A549 (cell line): ENCODE results near the gene RPTOR. TPM values are rescaled to one million over a fixed set of nuclear protein-coding genes. Genes with fewer than 3 reads are reported as not detected.

Experiments
- ATAC-seq, 2 experiments: fragments of 200-7000 bp in 1 of 2; fragments of >200 bp in 1 of 2; cut with Nextera tagmentation in 1 of 2; cut with Tn5 transposase in 1 of 2; 3 replicates each; pipeline versions ENCODE4 v1.8.0 to v1.9.1; 2018 to 2020; ENCODE audit warnings: mild to moderate bottlenecking in 1 of 2, moderate library complexity in 1 of 2
- CTCF ChIA-PET: fragments of 300-600 bp; sonication (Branson Sonifier 250); formaldehyde crosslinking; extraction: SDS; loops from one replicate; lab custom pipeline; 2021; ENCODE audit warnings: antibody characterized with exemption, inconsistent platforms; lab: Yijun Ruan, JAX
- POLR2A ChIA-PET: fragments of 350-600 bp; formaldehyde crosslinking; extraction: SDS; loops from one replicate; lab custom pipeline; 2021; ENCODE audit warnings: antibody characterized with exemption, inconsistent platforms; lab: Yijun Ruan, JAX
- DNase-seq, 2 experiments: peaks; one replicate each; pipeline versions ENCODE4 v3.0.0 to v3.0.0-alpha.2; 2011 to 2016; ENCODE audit warnings: low read depth in 1 of 2, low spot score in 1 of 2
- FAIRE-seq: peaks from 2 replicates; lab custom pipeline; 2011; peaks lifted over from hg19 to GRCh38; lab: Jason Lieb, UNC
- H3K27ac ChIP-seq, 2 experiments: fragments of >200 bp; sonication (Bioruptor Twin); formaldehyde crosslinking; 3 replicates each; pipeline ENCODE4 v1.5.1; 2016 to 2017
- H3K4me1 ChIP-seq: fragments of >200 bp; sonication (Bioruptor Twin); formaldehyde crosslinking; 3 replicates; pipeline ENCODE4 v1.6.1; 2016
- H3K4me2 ChIP-seq: fragments of >200 bp; sonication (Bioruptor Twin); formaldehyde crosslinking; 3 replicates; pipeline ENCODE4 v1.6.1; 2016
- H3K4me3 ChIP-seq: fragments of >200 bp; sonication (Bioruptor Twin); formaldehyde crosslinking; 3 replicates; pipeline ENCODE4 v1.5.1; 2016
- H3K9me3 ChIP-seq: fragments of >200 bp; sonication (Bioruptor Twin); formaldehyde crosslinking; 3 replicates; pipeline ENCODE4 v1.6.1; 2016
- BHLHE40 ChIP-seq: IDR thresholded peaks from 2 replicates; pipeline ENCODE4 v1.6.1; 2012; ENCODE audit warnings: low read depth, low read length, inconsistent platforms
- CBX8 ChIP-seq: fragments of 200-600 bp; sonication (generic); IDR thresholded peaks from 2 replicates; pipeline ENCODE4 v1.6.1; 2016
- CHD2 ChIP-seq: fragments of 150-350 bp; IDR thresholded peaks from 2 replicates; pipeline ENCODE4 v1.6.1; 2014; ENCODE audit warnings: low read length; ENCODE audit not compliant: partially characterized antibody
- CHD4 ChIP-seq: fragments of 200-600 bp; sonication (generic); IDR thresholded peaks from 2 replicates; pipeline ENCODE4 v1.6.1; 2016; ENCODE audit warnings: antibody characterized with exemption, mild to moderate bottlenecking, borderline replicate concordance
- EHF ChIP-seq: fragments of 250-450 bp; sonication (Bioruptor Pico); IDR thresholded peaks from 2 replicates; pipeline ENCODE4 v1.5.0; 2020; ENCODE audit warnings: mild to moderate bottlenecking
- FOSL2 ChIP-seq, 2 experiments: fragments of 450-650 bp in 1 of 2; fragments of >200 bp in 1 of 2; sonication (Bioruptor Twin) in 1 of 2; formaldehyde crosslinking; IDR thresholded peaks; 2 replicates each; pipeline versions ENCODE4 v1.5.0 to v1.6.1; 2016 to 2020; ENCODE audit warnings: mild to moderate bottlenecking in 1 of 2, moderate library complexity in 1 of 2
- HDAC2 ChIP-seq: fragments of 200-600 bp; sonication (generic); IDR thresholded peaks from 2 replicates; pipeline ENCODE4 v1.6.1; 2016
- HOXA7 ChIP-seq: fragments of 250-450 bp; sonication (Bioruptor Pico); IDR thresholded peaks from 2 replicates; pipeline ENCODE4 v1.5.0; 2020; ENCODE audit warnings: mild to moderate bottlenecking, moderate library complexity
- JUN ChIP-seq, 2 experiments: fragments of >200 bp; sonication (Bioruptor Twin); formaldehyde crosslinking; IDR thresholded peaks; 2 replicates in 1 of 2; 3 replicates in 1 of 2; pipeline ENCODE4 v1.6.1; 2016 to 2017
- JUNB ChIP-seq: fragments of >200 bp; sonication (Bioruptor Twin); formaldehyde crosslinking; IDR thresholded peaks from 2 replicates; pipeline ENCODE4 v1.6.1; 2016
- KDM5A ChIP-seq: fragments of 200-600 bp; sonication (generic); IDR thresholded peaks from 2 replicates; pipeline ENCODE4 v1.6.1; 2016; ENCODE audit warnings: antibody characterized with exemption, mild to moderate bottlenecking
- MAFK ChIP-seq: fragments of 450-650 bp; IDR thresholded peaks from 2 replicates; pipeline ENCODE4 v1.6.1; 2014; ENCODE audit not compliant: partially characterized antibody
- NPAS2 ChIP-seq: fragments of 250-450 bp; sonication (Bioruptor Pico); IDR thresholded peaks from 2 replicates; pipeline ENCODE4 v1.8.0; 2022; ENCODE audit warnings: mild to moderate bottlenecking, moderate library complexity, borderline replicate concordance
- NR3C1 ChIP-seq: fragments of >200 bp; sonication (Bioruptor Twin); formaldehyde crosslinking; IDR thresholded peaks from 3 replicates; pipeline ENCODE4 v1.6.1; 2017
- POLR2A ChIP-seq: IDR thresholded peaks from 2 replicates; pipeline ENCODE4 v1.6.1; 2012; ENCODE audit warnings: mild to moderate bottlenecking, low read length
- POLR2AphosphoS2 ChIP-seq: conservative IDR thresholded peaks from 2 replicates; pipeline ENCODE4 v1.6.1; 2012; ENCODE audit warnings: low read length, improper control_type of control experiment, inconsistent platforms
- RFX5 ChIP-seq: fragments of 450-650 bp; IDR thresholded peaks from 2 replicates; pipeline ENCODE4 v1.7.1; 2014; ENCODE audit warnings: antibody characterized with exemption, mild to moderate bottlenecking, moderate library complexity
- SMC3 ChIP-seq: fragments of >200 bp; sonication (Bioruptor Twin); formaldehyde crosslinking; IDR thresholded peaks from 3 replicates; pipeline ENCODE4 v1.6.1; 2018; ENCODE audit warnings: inconsistent platforms
- TFCP2L1 ChIP-seq: fragments of 250-450 bp; sonication (Bioruptor Pico); IDR thresholded peaks from 2 replicates; pipeline ENCODE4 v1.5.0; 2021; ENCODE audit warnings: mild to moderate bottlenecking
- TP53 ChIP-seq: fragments of 250-450 bp; sonication (Bioruptor Pico); IDR thresholded peaks from 2 replicates; pipeline ENCODE4 v1.5.0; 2021; ENCODE audit warnings: mild to moderate bottlenecking, moderate library complexity
- ZNF302 ChIP-seq: fragments of 250-450 bp; sonication (Bioruptor Pico); IDR thresholded peaks from 2 replicates; pipeline ENCODE4 v1.9.0; 2021; ENCODE audit warnings: inconsistent platforms, mild to moderate bottlenecking, moderate library complexity
- WGBS: methylation state at CpG from one replicate; pipeline ENCODE4 v1.1.6; 2017; ENCODE audit errors: missing lambda C conversion rate; 5-methylcytosine and 5-hydroxymethylcytosine counted together
- polyA plus RNA-seq, 4 experiments: library from polyadenylated mRNA; depleted of rRNA in 3 of 4; stranded (reverse); fragments of >200 nt; fragmentation: RNase III in 1 of 4; extraction: RNeasy Plus Mini Kit Qiagen cat#74134 plus additional on column Dnase treatment in 1 of 4; gene quantifications; 2 replicates in 3 of 4; 3 replicates in 1 of 4; pipeline ENCODE4 v1.2.3, GENCODE V29; 2011 to 2017
- TF ChIP-seq, protein P1 (sequence below): IDR thresholded peaks from 2 replicates; pipeline ENCODE4 v1.6.1; 2012
- TF ChIP-seq, protein P2 (sequence below): IDR thresholded peaks from 2 replicates; pipeline ENCODE4 v1.6.1; 2012; ENCODE audit warnings: low read depth, borderline replicate concordance
- TF ChIP-seq, protein P3 (sequence below): fragments of 250-450 bp; sonication (Bioruptor Pico); IDR thresholded peaks from 2 replicates; pipeline ENCODE4 v1.5.0; 2021; ENCODE audit warnings: mild to moderate bottlenecking, moderate library complexity, borderline replicate concordance
- TF ChIP-seq, protein P4 (sequence below): fragments of >200 bp; sonication (Bioruptor Twin); formaldehyde crosslinking; IDR thresholded peaks from 2 replicates; pipeline ENCODE4 v1.6.1; 2016
- TF ChIP-seq, protein P5 (sequence below): fragments of 200-600 bp; sonication (generic); IDR thresholded peaks from 2 replicates; pipeline ENCODE4 v1.6.1; 2016; ENCODE audit warnings: antibody characterized with exemption, mild to moderate bottlenecking, moderate library complexity

RPTOR gene
- polyA plus RNA-seq, 2 of the 4 experiments (the other 2 are of a cell fraction): 10.8 to 27.1 TPM

DNA sequence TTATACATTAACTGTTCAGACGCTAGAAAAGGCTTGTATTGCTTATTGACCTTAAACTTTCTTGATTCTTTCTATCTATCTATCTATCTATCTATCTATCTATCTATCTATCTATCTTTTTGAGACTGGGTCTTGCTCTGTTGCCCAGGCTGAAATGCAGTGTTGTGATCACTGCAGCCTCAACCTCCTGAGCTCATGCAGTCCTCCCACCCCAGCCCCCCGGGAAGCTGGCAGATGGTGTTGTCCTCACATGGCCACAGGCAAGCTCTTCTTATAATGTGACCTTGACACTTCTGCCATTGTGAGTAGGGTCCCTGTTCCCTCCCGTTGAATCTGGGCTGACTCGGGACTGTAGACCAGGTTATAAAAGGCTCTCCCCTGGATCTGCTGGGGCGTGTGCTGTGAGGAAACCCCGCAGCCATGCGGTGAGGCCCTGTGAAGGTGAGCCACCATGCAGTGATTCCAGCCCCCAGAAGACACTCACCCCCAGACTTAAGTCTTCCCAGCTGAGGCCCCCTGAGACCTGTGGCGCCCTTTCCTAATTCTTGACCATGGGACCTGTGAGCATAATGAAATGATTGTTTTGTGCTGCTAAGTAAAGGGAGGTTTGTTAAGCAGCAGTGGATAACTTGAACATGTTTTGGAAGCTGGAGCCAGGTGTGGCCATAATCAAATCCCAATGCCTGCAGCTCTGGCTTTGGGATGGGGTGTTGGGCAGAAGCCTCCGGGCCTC, 54.3 kb downstream of the RPTOR start:
- Histone ChIP-seq H3K27ac (peak overlapping the region; percentile 73 to 83; a peak in 5 of 6 replicates), H3K4me3 (no peak overlapping the region), H3K9me3 (no peaks in the 10 kb centered on the region)
- POLR2A ChIA-PET: no interaction called here
- no peak for DNase-seq
- TF ChIP-seq EHF: no peak
- TF ChIP-seq, protein P1, sequence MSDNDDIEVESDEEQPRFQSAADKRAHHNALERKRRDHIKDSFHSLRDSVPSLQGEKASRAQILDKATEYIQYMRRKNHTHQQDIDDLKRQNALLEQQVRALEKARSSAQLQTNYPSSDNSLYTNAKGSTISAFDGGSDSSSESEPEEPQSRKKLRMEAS: no peak
- no peak for TF ChIP-seq ZNF302
- TF ChIP-seq SMC3: no peak
- TF ChIP-seq, all 56 proteins: peak for 0
- CTCF ChIA-PET: interaction anchor here (0.8 to 2.6 kb wide), 4 partner anchors 14 to 43 kb away, joined by 3 to 9 read pairs (median 3); no protein-coding TSS in a partner anchor
- Histone ChIP-seq H3K4me2 (peak overlapping the region; percentile 78), H3K4me1 (peaks cover 40% of the 10 kb centered on the region)
- WGBS: 92% methylated on average over 8 of the region's 9 CpGs
- no peak for ATAC-seq
- FAIRE-seq: no peak

DNA sequence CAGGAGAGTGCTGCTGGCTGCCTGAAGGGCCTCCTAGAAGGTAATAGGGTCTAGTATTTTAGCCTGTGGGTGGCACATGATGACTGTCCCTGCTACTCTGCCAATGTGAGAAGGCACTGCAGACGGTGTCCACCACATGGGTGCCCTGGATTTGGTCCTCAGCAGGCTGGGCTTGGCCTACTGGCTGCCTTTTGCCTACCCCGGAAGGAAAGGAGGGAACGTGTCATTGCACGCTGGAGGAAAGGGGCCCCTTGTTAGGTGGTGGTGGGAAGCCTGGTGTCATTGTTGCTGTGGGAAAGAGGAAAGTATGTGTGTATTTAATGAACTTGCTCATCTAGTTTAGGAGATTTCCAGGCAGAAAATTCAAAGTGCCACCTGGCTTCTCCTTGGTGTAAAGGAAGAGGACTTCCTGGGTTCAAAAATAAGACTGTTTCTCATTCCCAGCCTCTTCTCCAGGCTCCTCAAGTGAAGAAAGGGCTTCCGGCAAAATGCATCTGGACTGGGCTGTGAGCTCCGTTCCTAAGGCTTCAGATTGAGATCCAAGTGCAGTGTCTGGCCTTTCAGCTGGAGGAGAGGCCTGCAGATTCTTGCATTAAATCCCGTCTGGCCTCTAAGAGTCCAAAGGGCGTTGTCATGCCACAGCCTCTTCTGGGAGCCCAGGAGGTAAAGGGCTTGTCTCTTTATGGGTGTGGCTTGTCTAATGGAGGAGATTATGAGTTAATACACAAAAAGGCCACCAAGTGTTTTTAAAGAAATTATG, 55.1 kb downstream of the RPTOR start:
- no peaks in the 10 kb centered on the region for H3K9me3 ChIP-seq
- FAIRE-seq: no peak
- H3K27ac ChIP-seq: peak overlapping the region; percentile 73 to 83
- 64% methylated on average over 8 of the region's 8 CpGs for WGBS
- H3K4me2 ChIP-seq: peak overlapping the region; percentile 78
- TF ChIP-seq, protein P2, sequence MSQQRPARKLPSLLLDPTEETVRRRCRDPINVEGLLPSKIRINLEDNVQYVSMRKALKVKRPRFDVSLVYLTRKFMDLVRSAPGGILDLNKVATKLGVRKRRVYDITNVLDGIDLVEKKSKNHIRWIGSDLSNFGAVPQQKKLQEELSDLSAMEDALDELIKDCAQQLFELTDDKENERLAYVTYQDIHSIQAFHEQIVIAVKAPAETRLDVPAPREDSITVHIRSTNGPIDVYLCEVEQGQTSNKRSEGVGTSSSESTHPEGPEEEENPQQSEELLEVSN: no peak
- TF ChIP-seq HDAC2: no peak
- no peak for TF ChIP-seq JUNB
- TF ChIP-seq, protein P3, sequence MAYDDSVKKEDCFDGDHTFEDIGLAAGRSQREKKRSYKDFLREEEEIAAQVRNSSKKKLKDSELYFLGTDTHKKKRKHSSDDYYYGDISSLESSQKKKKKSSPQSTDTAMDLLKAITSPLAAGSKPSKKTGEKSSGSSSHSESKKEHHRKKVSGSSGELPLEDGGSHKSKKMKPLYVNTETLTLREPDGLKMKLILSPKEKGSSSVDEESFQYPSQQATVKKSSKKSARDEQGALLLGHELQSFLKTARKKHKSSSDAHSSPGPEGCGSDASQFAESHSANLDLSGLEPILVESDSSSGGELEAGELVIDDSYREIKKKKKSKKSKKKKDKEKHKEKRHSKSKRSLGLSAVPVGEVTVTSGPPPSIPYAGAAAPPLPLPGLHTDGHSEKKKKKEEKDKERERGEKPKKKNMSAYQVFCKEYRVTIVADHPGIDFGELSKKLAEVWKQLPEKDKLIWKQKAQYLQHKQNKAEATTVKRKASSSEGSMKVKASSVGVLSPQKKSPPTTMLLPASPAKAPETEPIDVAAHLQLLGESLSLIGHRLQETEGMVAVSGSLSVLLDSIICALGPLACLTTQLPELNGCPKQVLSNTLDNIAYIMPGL: no peak
- no peak for TF ChIP-seq KDM5A
- no peak for TF ChIP-seq CBX8
- TF ChIP-seq, protein P4, sequence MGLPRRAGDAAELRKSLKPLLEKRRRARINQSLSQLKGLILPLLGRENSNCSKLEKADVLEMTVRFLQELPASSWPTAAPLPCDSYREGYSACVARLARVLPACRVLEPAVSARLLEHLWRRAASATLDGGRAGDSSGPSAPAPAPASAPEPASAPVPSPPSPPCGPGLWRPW: no peak
- TF ChIP-seq FOSL2 (IDR thresholded peaks at IDR 0.05): no peak
- no peak for TF ChIP-seq FOSL2 (CRISPR knock-in tag; IDR thresholded peaks at IDR 0.05)
- TF ChIP-seq, all 56 proteins: peak for 0
- ChIA-PET POLR2A (no interaction called here), CTCF (interaction anchor here (1.0 to 1.3 kb wide), 3 partner anchors 13 to 15 kb away, joined by 3 to 4 read pairs (median 3); no protein-coding TSS in a partner anchor)
- ATAC-seq: peak; percentile 83 to 88
- Histone ChIP-seq H3K4me3 (no peak overlapping the region), H3K4me1 (peaks cover 40% of the 10 kb centered on the region)
- peak; percentile 34 to 69 for DNase-seq

DNA sequence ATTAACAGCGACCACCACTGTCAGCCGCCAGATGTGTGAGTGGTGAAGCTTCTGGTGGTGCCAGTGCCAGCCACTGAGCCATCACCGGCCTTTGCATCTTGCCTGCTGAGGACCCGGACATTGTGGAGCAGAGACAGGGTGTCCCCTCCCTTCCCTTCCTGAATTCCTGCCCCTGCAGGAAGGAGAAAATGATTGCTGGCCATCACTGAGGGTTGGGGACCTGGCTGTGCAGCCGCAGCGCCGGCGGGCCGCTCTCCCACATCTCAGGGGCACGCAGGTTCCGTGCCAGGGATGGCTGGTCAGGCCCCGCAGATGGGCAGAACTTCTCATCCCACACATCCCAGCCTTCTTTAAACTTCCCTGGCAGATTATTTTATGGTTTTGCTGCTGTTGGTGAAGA, 56.5 kb downstream of the RPTOR start:
- Histone ChIP-seq H3K27ac (no peak overlapping the region), H3K4me3 (no peak overlapping the region), H3K9me3 (no peaks in the 10 kb centered on the region), H3K4me2 (no peak overlapping the region), H3K4me1 (peaks cover 34% of the 10 kb centered on the region)
- TF ChIP-seq TP53 (no peak), NPAS2 (no peak), NR3C1 (no peak), JUNB (no peak), TFCP2L1 (CRISPR knock-in tag) (no peak), POLR2A (no peak), CHD2 (no peak), KDM5A (no peak), CHD4 (no peak), HOXA7 (no peak), BHLHE40 (no peak), RFX5 (no peak), MAFK (no peak), JUN (IDR thresholded peaks at IDR 0.05) (no peak), ZNF302 (no peak), POLR2AphosphoS2 (no peak)
- TF ChIP-seq, protein P5, sequence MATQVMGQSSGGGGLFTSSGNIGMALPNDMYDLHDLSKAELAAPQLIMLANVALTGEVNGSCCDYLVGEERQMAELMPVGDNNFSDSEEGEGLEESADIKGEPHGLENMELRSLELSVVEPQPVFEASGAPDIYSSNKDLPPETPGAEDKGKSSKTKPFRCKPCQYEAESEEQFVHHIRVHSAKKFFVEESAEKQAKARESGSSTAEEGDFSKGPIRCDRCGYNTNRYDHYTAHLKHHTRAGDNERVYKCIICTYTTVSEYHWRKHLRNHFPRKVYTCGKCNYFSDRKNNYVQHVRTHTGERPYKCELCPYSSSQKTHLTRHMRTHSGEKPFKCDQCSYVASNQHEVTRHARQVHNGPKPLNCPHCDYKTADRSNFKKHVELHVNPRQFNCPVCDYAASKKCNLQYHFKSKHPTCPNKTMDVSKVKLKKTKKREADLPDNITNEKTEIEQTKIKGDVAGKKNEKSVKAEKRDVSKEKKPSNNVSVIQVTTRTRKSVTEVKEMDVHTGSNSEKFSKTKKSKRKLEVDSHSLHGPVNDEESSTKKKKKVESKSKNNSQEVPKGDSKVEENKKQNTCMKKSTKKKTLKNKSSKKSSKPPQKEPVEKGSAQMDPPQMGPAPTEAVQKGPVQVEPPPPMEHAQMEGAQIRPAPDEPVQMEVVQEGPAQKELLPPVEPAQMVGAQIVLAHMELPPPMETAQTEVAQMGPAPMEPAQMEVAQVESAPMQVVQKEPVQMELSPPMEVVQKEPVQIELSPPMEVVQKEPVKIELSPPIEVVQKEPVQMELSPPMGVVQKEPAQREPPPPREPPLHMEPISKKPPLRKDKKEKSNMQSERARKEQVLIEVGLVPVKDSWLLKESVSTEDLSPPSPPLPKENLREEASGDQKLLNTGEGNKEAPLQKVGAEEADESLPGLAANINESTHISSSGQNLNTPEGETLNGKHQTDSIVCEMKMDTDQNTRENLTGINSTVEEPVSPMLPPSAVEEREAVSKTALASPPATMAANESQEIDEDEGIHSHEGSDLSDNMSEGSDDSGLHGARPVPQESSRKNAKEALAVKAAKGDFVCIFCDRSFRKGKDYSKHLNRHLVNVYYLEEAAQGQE: no peak
- TF ChIP-seq, protein P4: no peak
- ATAC-seq (no peak), FAIRE-seq (no peak), DNase-seq (no peak)
- ChIA-PET CTCF (no interaction called here), POLR2A (no interaction called here)
- WGBS: 94% methylated on average over 11 of the region's 12 CpGs
